CD4-positive, alpha-beta T cell treated with Interleukin-4 for 1 hour (primary cell): Measurements from ENCODE around the gene WFDC1.

Source experiments
- DNase-seq, 2 donors: peaks; one replicate each; pipeline ENCODE4 v3.0.0-alpha.2; 2020 to 2022

WFDC1 gene, protein sequence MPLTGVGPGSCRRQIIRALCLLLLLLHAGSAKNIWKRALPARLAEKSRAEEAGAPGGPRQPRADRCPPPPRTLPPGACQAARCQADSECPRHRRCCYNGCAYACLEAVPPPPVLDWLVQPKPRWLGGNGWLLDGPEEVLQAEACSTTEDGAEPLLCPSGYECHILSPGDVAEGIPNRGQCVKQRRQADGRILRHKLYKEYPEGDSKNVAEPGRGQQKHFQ

DNA sequence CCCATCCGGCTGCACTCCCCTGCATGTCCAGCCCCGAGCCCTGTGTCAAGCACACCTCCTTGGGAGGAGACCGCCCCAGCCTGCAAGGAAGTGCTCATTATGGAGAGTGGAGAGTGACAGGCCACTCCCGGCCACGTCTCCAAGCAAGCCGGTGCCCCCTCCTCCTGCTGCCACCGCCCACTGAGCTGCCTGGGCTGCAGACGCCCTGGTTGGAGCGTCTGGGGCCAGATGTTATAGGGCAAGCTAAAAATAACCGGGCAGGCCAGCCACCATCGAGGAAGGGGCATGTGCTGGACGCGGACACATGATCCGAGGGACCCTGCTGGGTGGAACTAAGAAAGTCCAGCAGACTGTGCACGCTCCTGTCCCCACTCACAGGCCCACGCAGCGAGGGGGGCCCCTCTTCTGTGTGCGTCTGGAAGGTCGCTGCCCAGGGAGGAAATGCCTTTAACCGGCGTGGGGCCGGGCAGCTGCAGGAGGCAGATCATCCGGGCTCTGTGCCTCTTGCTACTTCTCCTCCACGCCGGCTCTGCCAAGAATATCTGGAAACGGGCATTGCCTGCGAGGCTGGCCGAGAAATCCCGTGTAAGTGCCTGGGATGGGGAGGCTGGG, at the start of gene WFDC1:
TSS of gene WFDC1 (plus strand) at position 348 of the 612 bp plus-strand sequence. CDS start at position 442, 94 bp downstream.
- DNase-seq: no peak

DNA sequence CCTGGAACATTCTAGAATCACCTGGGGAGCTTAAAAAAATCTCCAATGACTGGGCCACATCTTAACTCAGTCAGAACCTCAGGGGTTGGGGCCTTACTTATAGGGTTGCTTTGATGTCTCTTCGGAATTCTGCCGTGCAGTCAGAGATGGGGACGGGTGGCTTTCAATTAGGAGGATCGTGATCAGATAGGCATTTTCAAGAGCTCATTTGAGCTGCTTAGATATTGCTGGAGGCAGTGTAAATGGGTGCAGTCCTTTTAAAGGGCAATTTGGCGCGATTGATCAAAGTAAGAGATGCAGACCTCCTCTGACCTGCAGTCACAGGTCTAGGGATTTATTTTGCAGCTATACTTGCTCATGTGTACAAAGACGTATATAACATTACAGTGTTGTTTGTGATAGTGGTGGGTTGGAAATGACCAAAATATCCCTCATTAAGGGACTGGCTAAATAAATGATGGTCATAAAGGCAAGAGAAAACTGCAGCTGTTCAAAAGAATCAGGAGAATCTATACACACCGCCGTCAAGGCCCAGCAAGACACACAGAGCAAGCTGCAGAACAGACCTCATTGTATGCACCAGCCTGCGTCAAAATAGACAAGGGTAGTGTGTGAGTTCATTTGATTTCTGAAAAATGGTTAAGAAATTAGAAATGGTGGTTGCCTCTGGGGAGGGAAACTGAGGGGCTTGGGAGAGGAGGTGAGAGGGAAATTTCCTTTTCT, 48.6 kb upstream of the WFDC1 start:
- DNase-seq: no peak

DNA sequence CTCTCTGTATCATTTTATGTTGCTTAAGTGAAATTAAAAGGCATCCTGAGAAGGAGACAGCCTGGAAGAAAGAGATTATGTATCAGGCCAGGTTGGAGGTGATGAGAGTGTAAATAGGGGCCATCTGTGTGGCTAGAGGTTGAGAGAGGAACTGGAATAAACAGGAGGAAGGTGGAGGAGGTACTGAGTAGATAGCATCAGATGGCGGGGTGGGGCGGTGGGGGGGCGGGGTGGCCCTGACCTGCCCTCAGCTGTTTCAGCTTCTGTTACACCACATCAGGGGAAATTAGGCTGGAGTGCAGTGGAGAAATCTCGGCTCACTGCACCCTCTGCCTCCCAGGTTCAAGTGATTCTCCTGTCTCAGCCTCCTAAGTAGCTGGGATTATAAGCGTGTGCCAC, 48.0 kb upstream of the WFDC1 start:
- DNase-seq: no peak

DNA sequence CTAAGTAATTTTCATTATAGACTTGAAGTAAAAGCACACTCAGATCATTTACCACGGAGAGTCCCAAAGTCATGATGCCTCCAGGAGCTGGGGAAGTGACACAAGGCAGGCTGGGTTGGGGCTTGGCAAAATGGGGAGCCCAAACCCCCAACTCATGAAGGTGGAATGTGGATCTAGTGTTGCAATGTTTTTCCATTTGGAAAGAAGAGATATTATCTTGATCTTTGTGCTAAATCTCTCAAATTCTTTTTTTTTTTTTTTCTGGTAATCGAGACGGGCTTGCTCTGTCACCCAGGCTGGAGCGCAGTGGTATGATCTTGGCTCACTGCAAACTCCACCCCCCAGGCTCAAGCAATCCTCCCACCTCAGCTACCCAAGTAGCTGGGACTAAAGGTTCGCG, 47.3 kb upstream of the WFDC1 start:
- no peak for DNase-seq

DNA sequence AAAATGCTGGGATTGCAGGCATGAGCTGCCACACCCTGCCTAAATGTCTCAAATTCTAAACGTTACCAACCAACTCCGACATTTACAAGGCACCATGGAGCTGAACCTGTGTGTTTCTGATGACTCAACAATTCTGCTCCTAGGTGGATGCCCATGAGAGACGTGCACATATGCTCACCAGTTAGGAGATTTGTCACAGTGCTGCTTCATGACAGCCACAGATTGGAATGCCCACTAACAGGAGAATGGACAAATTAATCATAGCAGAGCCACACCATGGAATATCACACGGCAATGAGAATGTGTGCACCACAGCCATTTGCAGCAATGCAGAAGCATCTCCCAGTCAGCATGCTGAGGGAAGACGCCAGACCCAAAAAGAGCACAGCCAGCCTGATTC, 46.8 kb upstream of the WFDC1 start:
- DNase-seq: no peak

DNA sequence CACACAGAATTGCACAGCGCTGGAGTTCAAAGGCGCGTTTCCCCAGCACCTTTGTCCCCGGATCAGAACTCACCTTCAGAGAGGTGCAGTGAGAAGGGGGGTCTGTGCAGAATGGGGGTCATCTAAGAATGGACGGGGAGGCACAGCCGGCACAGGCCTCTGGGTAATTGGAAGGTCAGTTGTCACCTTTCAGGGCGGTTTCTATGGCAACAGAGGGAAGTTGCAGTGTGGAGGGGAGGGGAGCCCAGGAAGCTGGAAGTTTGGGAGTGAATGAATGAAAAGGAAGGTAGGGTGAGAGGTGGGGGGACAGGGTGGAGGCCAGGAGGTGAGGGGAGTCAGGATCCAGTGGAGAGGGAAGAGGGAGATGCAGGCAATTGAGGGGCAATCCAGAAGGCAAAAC, 42.5 kb upstream of the WFDC1 start:
- DNase-seq: no peak

DNA sequence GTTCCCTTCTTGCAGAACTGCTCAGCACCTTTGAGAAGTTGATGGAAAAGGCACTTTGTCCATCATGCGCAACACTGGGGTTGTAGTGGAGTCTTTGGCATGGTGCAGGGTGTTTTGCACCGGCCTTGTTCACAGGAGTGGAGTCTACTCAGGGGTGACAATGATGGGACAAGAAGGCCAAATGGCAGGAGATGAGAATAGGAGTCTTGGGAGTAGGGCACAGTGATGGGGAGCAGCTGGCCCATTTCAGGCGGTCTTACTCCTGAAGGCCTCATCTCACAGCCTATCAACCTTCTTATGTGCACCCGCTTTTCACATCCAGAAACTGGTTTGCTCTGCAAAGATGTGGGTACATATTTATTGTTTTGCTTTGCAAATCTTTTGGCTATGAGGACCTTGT, 41.5 kb upstream of the WFDC1 start:
- DNase-seq: no peak

DNA sequence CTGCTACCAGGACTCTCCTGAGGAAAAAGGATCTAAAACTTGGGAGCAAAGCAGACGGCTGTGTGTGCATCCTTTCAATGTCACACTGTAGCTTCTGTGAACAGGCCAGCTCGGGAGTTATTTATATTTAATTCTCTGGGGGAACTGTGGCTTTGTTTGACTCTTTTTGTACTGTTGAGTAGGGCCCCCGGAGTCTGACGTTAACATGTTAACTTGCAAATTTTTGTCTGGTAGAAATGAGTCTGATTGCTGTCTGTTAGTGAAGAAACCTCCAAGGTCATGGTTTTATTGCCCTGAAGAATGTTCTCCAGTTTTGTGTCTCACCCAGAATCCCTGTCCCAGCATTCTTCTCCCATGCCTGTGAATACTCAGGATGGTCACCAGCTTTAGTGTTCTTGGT, 40.6 kb upstream of the WFDC1 start:
- DNase-seq: no peak

DNA sequence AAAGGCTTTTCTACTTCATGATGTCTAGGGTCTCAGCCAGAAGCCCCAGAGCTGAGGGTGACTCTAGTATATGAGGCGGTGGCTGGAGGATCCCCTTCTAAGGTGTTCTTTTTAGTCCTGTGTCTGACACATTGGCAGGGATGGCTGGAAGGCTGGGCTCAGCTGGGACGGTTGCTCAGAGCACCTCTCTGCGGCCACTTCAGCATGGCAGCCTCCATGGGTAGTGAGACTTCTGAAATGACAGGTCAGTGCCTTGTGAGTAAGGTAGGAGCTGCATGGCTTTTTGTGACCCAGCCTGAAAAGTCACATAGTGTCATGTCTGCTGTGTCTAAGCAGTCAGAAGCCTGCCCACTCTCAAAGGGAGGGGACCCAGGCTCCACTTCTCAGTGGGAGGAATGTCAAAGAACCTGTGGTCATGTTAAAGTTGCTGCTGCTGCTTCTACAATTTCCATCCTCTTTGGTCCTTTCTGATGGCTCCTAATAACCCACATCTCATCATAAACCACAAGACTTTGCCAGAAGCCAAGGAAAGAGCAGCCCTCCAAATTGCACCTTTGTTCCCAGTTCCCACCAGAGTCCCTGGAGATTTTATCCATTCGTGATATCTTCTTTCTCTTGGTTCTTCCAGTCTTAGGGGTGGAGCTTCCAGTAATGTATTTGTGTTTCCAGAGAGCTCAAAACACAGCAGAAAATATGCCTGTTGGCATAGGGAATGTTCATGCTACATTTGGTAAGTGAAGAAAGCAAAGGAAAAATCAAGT, 39.4 kb upstream of the WFDC1 start:
- DNase-seq: no peak

DNA sequence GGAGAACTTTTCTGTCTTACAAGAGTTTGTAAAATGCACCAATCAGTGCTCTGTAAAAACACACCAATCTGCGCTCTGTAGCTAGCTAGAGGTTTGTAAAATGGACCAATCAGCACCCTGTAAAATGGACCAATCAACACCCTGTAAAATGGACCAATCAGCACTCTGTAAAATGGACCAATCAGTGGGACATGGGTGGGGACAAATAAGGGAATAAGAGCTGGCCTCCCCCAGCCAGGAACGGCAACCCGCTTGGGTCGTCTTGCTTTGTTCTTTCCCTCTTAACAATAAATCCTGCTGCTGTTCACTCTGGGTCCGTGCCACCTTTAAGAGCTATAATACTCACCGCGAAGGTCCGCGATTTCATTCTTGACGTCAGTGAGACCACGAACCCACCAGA, 36.4 kb upstream of the WFDC1 start:
- no peak for DNase-seq

DNA sequence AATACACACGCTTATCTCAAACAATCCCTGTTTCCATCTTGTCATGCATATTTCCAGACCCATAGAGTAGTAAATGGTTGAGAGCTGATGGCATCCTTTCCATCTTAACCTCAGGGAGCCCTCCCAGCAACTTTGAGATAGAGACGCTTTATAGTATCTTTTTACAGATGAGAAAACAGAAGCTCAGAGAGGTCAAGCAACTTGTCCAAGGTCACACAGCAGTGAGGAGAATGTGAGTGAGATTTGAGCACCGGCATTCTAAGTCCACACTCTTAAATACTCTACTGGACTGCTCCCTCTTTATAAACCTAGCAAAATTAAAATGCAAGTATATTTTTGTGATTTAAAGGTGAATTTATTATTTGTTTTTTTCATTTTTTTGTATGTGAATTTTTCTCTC, 35.0 kb upstream of the WFDC1 start:
- no peak for DNase-seq

DNA sequence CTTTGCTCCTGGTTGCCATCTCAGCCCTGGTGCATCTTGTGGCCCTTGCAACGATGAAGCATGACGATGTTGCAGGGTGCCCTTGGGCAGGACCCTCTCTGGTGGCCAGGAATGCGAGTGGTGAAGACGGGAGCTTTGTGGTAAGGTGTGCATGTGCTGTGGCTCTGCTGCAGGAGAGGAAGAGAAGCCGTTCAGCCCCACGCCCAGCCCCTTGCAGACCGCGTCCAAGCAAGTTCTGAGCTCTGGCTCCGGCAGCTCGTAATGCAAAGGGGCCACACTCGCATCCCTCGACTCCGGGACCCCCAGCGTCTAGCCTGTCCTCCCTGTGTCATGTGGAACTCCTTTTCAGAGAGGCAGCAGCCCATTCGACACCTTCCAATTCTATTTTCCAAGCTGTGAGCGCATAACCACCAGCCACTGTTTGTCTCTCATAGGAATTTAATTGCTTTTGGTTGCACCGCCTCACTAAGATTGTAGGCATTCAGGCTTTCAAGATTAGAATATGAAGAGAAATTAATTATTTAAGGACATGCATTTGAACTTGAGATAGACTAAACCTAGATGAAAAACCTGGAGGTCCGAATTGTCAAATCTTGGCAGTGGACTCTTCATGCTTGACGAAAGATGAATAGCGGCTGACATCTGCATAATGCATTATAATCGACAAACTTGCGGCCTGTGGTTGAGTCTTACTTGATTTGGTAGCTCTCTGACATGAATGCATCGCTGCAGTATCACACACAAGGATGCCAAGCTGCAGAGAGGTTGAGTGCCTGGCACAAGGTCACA, 33.7 kb upstream of the WFDC1 start:
- no peak for DNase-seq

DNA sequence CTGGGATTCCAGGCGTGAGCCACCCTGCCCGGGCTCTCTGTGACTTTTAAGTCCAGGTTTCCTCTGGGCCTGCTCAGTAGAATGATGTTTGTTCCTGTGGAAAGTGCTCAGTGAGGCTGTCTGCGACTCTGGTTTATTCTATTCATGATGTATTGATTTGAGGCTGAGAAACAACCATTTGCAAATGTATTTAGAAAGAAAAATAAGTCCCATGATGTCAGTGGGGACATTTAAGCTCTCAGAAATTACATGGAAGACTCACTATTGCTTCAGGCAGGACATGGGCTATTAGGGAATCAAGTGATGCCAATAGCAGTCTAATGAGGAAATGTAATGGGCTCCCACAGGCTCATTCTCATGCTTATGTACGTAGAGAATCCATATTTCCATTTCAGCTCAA, 32.6 kb upstream of the WFDC1 start:
- no peak for DNase-seq

DNA sequence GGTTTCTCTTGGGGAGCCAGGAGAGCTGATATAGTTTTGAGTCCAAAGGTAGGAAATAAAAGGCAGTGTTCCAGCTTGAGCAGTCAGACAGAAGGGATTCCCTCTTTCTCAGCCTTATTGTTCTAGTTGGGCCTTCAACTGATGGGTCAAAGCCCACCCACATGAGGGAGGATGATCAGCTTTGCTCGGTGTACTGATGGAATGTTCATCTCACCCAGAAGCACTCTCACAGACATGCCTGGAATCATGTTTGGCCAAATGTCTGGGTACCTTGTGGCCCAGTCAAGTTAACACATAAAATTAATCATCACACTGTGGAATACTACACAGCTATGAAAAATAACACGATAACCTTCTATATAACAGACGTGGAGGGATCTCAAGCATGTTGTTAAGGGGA, 31.7 kb upstream of the WFDC1 start:
- DNase-seq: no peak

DNA sequence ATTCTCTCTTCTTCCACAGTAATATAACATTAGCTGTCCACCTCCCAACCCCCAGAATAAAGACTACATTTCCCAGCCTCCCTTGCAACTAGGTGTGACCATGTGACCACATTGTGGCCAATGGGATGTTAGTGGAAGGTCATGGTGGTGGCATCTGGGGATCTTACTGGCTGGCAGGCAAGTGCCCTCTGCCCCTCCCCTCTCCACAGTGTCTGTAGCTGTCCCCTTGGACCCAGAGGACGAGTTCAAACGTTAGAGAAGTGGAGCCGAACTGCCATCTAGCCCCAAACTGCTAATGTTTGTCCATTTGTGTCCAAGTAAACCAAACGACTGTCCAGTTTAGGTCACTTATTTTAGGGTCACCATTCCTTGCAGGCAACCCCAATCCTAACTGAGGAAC, 28.2 kb upstream of the WFDC1 start:
- peak; percentile 36 to 39 for DNase-seq

DNA sequence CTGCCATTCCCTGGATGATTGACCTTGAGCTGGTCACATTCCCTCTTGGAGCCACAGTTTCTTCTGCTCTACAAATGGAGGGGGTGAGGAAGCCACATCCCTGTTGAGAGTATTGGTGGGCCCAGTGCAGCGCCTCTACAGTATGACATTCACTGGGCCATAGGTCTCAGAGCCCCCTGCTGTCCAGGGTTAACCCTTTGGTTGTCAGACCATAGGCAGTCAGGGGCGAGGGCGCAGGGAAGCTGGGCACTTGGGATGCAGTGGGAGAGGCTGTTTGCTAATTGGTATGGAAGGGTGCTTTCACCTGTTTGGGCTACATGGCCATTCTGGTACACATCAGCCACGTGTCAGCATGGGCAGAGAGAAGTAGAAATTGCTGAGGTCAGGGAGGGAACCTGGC, 27.3 kb upstream of the WFDC1 start:
- no peak for DNase-seq

DNA sequence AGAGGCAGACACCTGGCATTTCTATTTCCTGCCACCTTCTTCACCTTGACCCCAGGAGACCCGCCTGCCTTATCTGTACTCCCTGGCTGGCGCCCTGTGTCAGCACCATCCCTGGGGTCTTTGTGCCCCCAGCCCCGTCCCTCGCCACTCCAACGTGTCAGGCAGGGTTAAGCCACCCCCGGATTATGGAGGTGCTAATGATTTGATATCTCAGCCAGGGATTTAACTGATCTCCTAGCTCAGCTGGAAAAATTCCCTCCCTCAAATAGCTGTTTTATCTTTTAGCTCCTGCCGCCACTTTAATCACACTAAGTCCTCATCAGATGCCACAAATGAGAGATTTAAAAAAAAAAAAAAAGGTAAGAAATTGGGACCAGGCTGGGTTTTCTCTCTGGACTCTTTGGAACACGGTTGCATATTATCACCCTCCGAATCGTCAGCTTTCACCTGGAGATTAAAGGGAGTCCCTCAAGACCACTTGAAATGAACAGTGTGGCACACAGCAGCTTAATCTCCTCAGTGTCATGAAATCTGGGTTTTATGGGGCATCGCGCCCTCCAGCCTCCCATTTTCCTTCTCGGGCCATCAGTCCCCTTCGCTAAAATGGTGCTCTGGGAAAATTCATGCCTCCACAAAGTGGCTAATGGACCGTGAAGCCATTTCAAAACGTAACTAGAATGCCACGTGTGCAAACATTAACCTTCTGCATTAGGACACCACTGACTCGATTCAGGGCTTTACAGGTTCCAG, 26.2 kb upstream of the WFDC1 start:
- no peak for DNase-seq

DNA sequence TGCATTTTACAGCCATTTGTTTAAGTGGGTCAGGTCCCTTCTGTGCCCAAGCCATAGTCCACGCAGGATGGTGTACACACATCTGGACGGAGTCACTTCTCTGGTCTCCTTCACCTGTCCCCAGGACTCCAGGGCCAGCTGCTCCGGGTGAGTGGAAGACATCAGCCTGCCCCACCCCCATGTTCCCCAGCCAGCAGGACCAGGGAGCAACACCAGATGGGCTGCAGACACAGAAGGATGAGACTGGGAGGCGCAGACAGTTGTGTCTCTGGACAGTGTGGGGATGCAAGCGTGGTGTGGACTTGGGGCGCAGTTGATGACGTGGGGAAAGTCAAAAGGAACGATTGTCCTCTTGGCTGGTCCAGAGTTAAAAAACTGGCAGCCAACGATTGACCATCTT, 24.6 kb upstream of the WFDC1 start:
- no peak for DNase-seq

DNA sequence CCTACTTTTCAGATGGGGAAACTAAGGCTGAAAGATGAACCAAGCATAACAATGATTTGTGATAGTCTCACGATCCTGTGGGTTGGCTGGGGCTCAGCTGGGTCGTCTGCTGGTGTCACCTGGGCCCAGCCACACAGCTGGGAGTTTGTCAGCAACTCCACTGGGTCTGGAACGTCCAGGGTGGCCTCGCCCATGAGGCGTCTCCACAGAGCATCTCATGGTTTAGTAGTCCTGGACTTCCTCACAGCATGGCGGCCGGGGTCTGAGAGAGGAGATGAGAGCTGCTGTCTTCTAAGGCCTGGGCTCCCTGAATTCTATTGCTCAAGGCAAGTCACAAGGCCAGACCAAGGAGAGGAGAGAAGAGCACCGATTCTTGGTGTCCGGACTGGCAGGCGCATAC, 24.1 kb upstream of the WFDC1 start:
- no peak for DNase-seq

DNA sequence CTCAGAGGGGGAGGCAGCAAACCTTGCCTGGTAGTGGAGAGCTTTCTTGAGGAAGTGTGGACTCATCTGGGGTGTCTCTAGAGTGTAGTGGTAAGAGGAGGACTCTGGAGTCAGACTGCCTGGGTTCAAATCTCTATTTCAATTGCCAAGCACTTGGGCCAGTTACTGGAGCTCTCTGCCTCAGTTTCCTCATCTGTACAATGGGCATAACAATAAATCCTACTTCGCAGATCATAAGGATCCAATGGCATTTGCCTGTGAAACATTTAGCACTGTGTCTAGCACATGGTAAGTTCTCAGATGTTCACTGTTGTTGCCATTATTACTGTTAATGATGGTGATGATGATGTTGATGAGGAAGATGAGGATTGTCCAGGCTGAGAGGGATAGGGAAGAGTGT, 23.6 kb upstream of the WFDC1 start:
- DNase-seq: no peak

DNA sequence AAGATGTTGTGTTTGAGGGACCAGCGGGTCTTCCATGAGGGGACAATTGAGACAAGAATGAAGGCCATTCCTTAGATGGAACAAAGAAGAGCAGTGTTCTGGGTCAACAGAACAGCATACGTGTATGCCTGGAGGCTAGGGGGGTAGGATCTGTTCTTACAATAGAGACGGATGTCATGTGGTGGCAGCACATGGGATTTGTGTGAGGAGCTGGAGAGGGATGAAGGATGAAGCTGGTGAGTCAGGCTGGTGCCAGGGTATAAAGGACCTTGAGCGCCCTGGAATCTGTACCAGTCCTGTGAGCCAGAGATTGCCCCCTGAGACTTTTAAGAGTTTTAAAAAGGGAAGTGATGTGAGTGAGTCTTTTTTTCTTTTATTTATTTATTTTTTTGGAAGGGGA, 22.8 kb upstream of the WFDC1 start:
- no peak for DNase-seq

DNA sequence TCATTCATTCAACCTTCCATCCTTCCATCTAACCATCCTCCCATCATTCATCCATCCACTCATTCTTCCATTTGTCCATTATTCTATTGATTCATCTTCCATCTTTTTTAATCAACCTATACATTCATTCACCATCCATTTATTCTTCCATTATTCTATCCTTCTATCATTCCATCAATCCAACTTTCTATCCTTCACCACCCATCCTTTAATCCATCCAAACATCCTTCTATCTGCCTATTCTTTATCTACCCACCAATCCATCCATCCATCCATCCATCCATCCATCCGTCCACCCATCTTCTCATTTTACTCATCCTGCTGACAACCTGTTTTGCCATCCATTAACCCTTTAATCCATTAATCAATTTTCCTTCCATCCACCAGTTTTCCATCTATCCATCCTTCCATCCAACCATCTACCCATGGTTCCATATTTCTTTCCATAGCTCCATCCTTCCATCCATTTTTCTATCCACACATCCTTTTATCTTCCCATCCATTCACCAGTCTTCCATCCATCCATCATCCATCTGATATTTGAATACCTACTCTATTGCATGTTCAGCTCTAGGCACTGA, 21.8 kb upstream of the WFDC1 start:
- DNase-seq: no peak
